AG09309 (cell line): Measurements from ENCODE around the gene FSTL4.

Experiments used
- DNase-seq: peaks from one replicate; pipeline ENCODE4 v3.0.0-alpha.2; 2010; ENCODE audit warnings: low read depth
- H3K4me3 ChIP-seq: 2 replicates; pipeline ENCODE4 v1.5.1; 2011; ENCODE audit warnings: mild to moderate bottlenecking, low read depth, low read length, moderate library complexity; ENCODE audit not compliant: control insufficient read depth
- TF ChIP-seq, protein P1 (sequence below): IDR thresholded peaks from 2 replicates; pipeline ENCODE4 v1.5.1; 2011; ENCODE audit warnings: mild to moderate bottlenecking, low read depth, low read length, inconsistent platforms; ENCODE audit not compliant: insufficient read depth, control insufficient read depth; ENCODE audit errors: missing control alignments

Gene FSTL4

DNA sequence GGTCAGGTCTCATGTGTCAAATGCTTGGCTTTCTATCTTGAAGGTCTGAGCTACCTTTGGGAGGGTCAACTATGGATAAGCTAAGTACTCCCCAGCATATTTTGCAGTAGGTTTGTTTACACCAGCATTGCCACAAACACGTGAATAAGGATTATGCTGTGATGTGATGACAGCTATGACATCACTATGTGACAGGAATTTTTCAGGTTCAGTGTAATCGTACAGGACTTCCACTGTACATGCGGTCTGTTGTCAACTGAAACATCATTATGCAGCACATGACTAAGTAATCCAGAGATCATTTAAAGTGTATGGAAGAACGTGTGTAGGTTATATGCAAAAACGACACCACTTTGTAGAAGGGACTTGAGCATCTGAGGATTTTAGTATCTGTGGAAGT, 104.0 kb downstream of the FSTL4 start:
- H3K4me3 ChIP-seq = no peak overlapping the region
- DNase-seq = no peak
- TF ChIP-seq, protein P1, sequence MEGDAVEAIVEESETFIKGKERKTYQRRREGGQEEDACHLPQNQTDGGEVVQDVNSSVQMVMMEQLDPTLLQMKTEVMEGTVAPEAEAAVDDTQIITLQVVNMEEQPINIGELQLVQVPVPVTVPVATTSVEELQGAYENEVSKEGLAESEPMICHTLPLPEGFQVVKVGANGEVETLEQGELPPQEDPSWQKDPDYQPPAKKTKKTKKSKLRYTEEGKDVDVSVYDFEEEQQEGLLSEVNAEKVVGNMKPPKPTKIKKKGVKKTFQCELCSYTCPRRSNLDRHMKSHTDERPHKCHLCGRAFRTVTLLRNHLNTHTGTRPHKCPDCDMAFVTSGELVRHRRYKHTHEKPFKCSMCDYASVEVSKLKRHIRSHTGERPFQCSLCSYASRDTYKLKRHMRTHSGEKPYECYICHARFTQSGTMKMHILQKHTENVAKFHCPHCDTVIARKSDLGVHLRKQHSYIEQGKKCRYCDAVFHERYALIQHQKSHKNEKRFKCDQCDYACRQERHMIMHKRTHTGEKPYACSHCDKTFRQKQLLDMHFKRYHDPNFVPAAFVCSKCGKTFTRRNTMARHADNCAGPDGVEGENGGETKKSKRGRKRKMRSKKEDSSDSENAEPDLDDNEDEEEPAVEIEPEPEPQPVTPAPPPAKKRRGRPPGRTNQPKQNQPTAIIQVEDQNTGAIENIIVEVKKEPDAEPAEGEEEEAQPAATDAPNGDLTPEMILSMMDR = no peak

DNA sequence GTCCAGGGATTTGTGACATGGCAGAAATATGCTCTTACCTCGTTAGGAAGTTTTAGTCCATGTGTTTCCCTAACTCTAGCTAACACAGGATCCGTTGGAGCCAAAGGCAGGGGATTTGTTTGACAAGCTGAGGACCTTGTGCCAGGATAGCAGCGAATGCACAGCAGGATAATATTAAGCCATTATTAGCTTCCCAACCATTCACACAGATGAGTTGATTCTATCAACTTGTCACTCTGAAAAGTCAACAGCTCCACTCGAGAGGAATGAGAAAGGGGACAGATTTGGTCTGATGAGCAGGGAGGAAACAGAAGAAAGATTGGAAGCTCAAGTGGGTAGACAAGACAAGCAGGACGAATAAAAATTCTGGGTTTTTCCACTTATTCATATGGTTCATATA, 106.2 kb downstream of the FSTL4 start:
- TF ChIP-seq, protein P1 = no peak
- DNase-seq = no peak
- H3K4me3 ChIP-seq = no peak overlapping the region

DNA sequence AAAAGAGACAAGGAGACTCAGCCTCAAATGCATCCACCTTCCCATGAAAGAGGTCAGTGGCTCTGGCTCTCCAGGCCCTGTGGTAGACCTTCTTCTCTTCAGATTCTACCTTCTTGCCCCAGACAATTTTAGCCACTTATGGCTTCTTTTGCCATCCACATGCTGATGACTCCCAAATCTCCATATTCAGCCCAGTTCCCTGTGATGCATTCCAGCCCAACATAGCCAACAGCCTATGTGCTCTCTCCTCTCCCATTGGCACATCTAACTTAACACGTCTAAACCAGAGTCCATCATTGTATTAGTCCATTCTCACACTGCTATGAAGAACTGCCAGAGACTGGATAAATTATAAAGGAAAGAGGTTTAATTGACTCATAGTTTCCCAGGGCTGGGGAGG, 108.8 kb downstream of the FSTL4 start:
- H3K4me3 ChIP-seq = no peak overlapping the region
- DNase-seq = no peak
- TF ChIP-seq, protein P1 = no peak

DNA sequence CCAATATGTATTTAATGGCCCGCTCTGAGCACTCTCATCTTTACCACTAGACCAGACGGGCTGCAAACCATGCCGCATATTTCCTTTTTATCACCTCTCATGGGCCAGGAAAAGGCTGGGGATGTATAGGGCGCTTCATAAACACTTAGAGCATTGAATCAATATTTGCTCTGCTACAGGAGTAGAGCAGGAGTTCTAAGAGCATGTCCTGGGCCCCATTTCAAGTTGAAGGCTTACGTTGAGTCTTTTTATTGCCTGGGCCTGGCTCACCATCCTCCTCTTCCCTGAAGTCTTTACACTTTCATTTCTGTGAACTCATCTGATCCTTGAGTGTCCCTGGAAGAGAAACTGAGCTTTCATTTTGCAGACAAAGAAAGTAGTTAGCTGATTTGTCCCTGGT, 112.4 kb downstream of the FSTL4 start:
- no peak overlapping the region for H3K4me3 ChIP-seq
- TF ChIP-seq, protein P1 = no peak
- no peak for DNase-seq

DNA sequence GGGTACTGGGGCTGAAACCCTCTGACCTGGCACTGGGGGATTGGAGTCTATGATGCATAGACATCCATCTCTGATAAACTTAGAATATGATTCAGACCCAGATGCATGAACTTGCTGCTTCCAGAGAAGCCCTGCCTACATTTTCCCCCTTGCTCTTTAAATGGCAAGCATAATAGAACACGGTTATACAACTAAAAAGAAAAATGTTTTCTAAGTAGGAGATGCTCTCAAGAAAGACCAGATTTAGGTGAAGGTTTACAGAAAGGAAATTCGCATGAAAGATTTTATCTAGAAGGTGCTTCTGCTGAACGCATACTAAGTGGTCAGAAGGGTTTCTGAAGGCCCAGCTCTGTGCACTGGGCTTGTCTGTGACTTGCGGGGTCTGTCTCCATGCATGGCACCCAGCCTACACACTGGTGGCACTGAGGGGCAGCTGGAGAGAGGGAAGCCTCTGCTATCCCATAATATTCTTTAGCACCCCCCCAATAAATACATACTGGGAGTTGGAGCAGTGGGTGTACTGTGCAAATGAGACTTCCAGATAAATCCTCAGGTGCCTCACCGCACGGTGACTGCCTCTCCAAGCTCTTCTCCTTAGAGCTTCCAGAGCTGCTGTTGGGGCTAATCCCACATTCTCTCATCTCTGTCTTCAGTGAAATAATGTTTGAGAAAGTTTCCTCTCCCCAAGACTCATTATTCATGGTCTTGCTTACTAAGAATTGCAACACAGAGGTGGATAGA, 114.6 kb downstream of the FSTL4 start:
- H3K4me3 ChIP-seq = no peak overlapping the region
- DNase-seq = no peak
- TF ChIP-seq, protein P1 = no peak

DNA sequence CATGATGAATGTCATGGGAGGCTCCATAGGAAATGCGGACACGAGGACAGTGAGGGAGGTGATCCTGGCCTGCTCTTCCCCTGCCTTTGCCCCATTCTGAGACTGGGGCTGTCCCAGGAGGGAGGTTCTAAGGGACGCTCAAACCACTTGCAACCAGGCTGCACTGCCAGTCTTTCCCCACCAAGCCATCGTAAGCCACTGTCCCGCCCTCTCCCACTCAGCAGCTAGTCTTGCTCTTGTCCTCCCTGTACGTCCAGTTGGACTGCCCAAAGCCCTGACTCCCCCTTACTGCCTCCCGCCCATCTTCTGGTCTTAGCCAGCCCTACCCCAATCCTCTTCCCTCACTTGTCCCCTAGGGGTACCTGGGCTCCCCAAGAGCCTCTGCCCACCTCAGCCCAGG, 115.7 kb downstream of the FSTL4 start:
- TF ChIP-seq, protein P1 = no peak
- DNase-seq = no peak
- H3K4me3 ChIP-seq = no peak overlapping the region
